ENCODE data around the gene MAP2K1. TPM values are rescaled to one million over a fixed set of nuclear protein-coding genes. Genes with fewer than 3 reads are reported as not detected.

The MAP2K1 gene
- total and polyA plus RNA-seq, 2 donors (not counting 1 experiment from before 2014, with no cell fraction given): 32.9 to 40.0 TPM

DNA sequence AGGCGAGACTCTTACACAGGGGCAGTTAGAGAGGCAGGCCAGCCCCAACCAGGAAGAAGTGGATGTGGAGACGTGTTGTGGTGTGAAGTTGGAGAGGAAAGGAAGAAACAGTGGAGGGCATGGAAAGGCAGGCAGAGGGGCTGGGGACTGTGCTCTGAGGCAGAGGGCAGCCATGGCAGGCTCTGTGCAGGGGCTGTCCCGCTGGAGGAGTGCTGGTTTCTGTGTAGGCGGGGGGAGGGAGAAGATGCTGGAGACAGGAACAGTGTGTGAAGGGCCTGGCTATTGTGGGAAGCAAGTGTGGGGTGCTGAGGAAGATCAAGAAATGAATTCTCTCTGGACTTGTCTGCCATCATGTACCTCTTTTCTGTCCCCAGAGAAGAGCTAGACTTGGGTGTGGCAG is 89.8 kb downstream of the MAP2K1 start:
- H3K9me3 ChIP-seq (ENCODE audit: control insufficient read depth, insufficient read depth, low read depth, low read length): no peaks in the 10 kb centered on the region
- DNase-seq (ENCODE audit: low read depth in 2 of 2): no peak
- H3K27me3 ChIP-seq (ENCODE audit: control insufficient read depth, insufficient read depth, low read length): no peaks in the 10 kb centered on the region
- no peaks in the 10 kb centered on the region for H3K79me2 ChIP-seq (ENCODE audit: control insufficient read depth, insufficient read depth, low read length)
- no peak for TF ChIP-seq EZH2 (IDR thresholded peaks at IDR 0.05; ENCODE audit: low read length, missing control alignments)
- TF ChIP-seq, protein P1, sequence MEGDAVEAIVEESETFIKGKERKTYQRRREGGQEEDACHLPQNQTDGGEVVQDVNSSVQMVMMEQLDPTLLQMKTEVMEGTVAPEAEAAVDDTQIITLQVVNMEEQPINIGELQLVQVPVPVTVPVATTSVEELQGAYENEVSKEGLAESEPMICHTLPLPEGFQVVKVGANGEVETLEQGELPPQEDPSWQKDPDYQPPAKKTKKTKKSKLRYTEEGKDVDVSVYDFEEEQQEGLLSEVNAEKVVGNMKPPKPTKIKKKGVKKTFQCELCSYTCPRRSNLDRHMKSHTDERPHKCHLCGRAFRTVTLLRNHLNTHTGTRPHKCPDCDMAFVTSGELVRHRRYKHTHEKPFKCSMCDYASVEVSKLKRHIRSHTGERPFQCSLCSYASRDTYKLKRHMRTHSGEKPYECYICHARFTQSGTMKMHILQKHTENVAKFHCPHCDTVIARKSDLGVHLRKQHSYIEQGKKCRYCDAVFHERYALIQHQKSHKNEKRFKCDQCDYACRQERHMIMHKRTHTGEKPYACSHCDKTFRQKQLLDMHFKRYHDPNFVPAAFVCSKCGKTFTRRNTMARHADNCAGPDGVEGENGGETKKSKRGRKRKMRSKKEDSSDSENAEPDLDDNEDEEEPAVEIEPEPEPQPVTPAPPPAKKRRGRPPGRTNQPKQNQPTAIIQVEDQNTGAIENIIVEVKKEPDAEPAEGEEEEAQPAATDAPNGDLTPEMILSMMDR (conservative IDR thresholded peaks at IDR 0.05 in 1 of 2, IDR thresholded peaks at IDR 0.05 in 1 of 2; ENCODE audit: low read depth in 1 of 2, low read length in 2 of 2): no peak
- no peak overlapping the region for H3K4me2 ChIP-seq (ENCODE audit: extremely low read depth, insufficient read depth, low read length)
- H3K27ac ChIP-seq (ENCODE audit: insufficient read depth, low read length): no peak overlapping the region
- H3K4me1 ChIP-seq (ENCODE audit: control insufficient read depth, extremely low read depth, insufficient read depth, low read length): peaks cover 5% of the 10 kb centered on the region
- no peaks in the 10 kb centered on the region for H3K36me3 ChIP-seq (ENCODE audit: control insufficient read depth, insufficient read depth, low read length)
- H4K20me1 ChIP-seq (ENCODE audit: control insufficient read depth, extremely low read depth, insufficient read depth, low read length): no peaks in the 10 kb centered on the region
- no peak overlapping the region for H3K4me3 ChIP-seq (replicated peaks in 1 of 4; ENCODE audit: control extremely low read depth in 1 of 4, insufficient read depth in 1 of 4, low read depth in 3 of 4, low read length in 4 of 4)
- no peak overlapping the region for H3K9ac ChIP-seq (ENCODE audit: insufficient read depth, low read length)
- no peak overlapping the region for H2AFZ ChIP-seq (ENCODE audit: low read length)

DNA sequence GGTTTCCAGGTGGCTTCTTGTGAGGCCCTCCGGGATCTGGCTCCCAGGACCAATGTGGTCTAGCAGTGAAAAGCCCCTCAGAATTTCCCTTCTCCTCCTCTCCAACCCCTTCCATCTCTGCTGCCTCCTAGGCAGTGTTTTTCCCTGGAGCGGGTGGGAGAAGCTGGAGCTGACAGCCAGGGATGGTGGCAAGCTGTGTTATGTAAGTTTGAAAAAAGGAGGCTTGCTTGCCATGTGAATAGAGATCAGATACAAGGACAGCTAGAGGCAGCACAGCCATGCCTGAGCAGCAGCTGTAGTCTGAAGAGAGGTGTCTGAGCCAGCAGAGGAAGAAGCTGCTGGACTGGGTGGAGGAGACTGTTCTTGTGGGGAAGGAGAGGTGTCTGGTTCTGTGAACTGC is 90.3 kb downstream of the MAP2K1 start:
- H3K36me3 ChIP-seq (ENCODE audit: control insufficient read depth, insufficient read depth, low read length): peaks cover 3% of the 10 kb centered on the region
- H3K27ac ChIP-seq (ENCODE audit: insufficient read depth, low read length): no peak overlapping the region
- no peak overlapping the region for H3K9ac ChIP-seq (ENCODE audit: insufficient read depth, low read length)
- H3K79me2 ChIP-seq (ENCODE audit: control insufficient read depth, insufficient read depth, low read length): no peaks in the 10 kb centered on the region
- no peak overlapping the region for H2AFZ ChIP-seq (ENCODE audit: low read length)
- H3K9me3 ChIP-seq (ENCODE audit: control insufficient read depth, insufficient read depth, low read depth, low read length): no peaks in the 10 kb centered on the region
- no peaks in the 10 kb centered on the region for H3K27me3 ChIP-seq (ENCODE audit: control insufficient read depth, insufficient read depth, low read length)
- H4K20me1 ChIP-seq (ENCODE audit: control insufficient read depth, extremely low read depth, insufficient read depth, low read length): no peaks in the 10 kb centered on the region
- no peak for DNase-seq (ENCODE audit: low read depth in 2 of 2)
- H3K4me1 ChIP-seq (ENCODE audit: control insufficient read depth, extremely low read depth, insufficient read depth, low read length): peaks cover 5% of the 10 kb centered on the region
- H3K4me3 ChIP-seq (replicated peaks in 1 of 4; ENCODE audit: control extremely low read depth in 1 of 4, insufficient read depth in 1 of 4, low read depth in 3 of 4, low read length in 4 of 4): no peak overlapping the region
- TF ChIP-seq, protein P1 (conservative IDR thresholded peaks at IDR 0.05 in 1 of 2, IDR thresholded peaks at IDR 0.05 in 1 of 2; ENCODE audit: low read depth in 1 of 2, low read length in 2 of 2): no peak
- TF ChIP-seq EZH2 (IDR thresholded peaks at IDR 0.05; ENCODE audit: low read length, missing control alignments): no peak
- H3K4me2 ChIP-seq (ENCODE audit: extremely low read depth, insufficient read depth, low read length): no peak overlapping the region

DNA sequence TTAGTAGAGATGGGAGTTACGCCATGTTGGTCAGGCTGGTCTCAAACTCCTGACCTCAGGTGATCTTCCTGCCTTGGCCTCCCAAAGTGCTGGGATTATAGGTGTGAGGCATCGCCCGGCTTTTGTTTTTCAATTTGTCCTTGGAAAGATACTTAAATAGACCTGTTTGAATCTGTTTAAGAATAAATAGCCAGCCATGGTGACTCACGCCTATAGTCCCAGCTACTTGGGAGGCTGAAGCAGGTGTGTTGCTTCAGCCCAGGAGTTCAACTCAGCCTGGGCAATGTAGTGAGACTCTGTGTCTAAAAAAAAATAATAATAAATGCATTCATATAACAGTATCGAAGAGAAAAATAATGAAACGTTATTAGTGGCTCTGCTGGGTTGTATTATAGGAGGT is 93.6 kb downstream of the MAP2K1 start:
- no peaks in the 10 kb centered on the region for H3K79me2 ChIP-seq (ENCODE audit: control insufficient read depth, insufficient read depth, low read length)

More for the DNA sequence above, 93.6 kb downstream of the MAP2K1 start:
- TF ChIP-seq, protein P1 (conservative IDR thresholded peaks at IDR 0.05 in 1 of 2, IDR thresholded peaks at IDR 0.05 in 1 of 2; ENCODE audit: low read depth in 1 of 2, low read length in 2 of 2): no peak
- TF ChIP-seq EZH2 (IDR thresholded peaks at IDR 0.05; ENCODE audit: low read length, missing control alignments): no peak
- Histone ChIP-seq H3K4me3 (replicated peaks in 1 of 4; ENCODE audit: control extremely low read depth in 1 of 4, insufficient read depth in 1 of 4, low read depth in 3 of 4, low read length in 4 of 4) (no peak overlapping the region), H3K36me3 (ENCODE audit: control insufficient read depth, insufficient read depth, low read length) (peaks cover 3% of the 10 kb centered on the region), H3K27ac (ENCODE audit: insufficient read depth, low read length) (no peak overlapping the region), H3K9ac (ENCODE audit: insufficient read depth, low read length) (no peak overlapping the region), H4K20me1 (ENCODE audit: control insufficient read depth, extremely low read depth, insufficient read depth, low read length) (no peaks in the 10 kb centered on the region), H3K9me3 (ENCODE audit: control insufficient read depth, insufficient read depth, low read depth, low read length) (no peaks in the 10 kb centered on the region), H3K4me1 (ENCODE audit: control insufficient read depth, extremely low read depth, insufficient read depth, low read length) (no peaks in the 10 kb centered on the region), H2AFZ (ENCODE audit: low read length) (no peak overlapping the region), H3K27me3 (ENCODE audit: control insufficient read depth, insufficient read depth, low read length) (no peaks in the 10 kb centered on the region), H3K4me2 (ENCODE audit: extremely low read depth, insufficient read depth, low read length) (no peak overlapping the region)
- DNase-seq (ENCODE audit: low read depth in 2 of 2): no peak

Data from fibroblast of lung (primary cell).